Muscle layer of duodenum (tissue), 2 donors: ENCODE data around the gene ARHGDIB.
A peak's percentile ranks its signal among the peaks of the same experiment; 100 is the strongest.

Experiments
- H3K27ac ChIP-seq: one replicate; pipeline ENCODE4 v1.7.0; 2013; ENCODE audit warnings: mild to moderate bottlenecking, low read length
- H3K27me3 ChIP-seq: one replicate; pipeline ENCODE4 v1.7.0; 2013; ENCODE audit warnings: low read depth, mild to moderate bottlenecking, control low read depth, low read length
- H3K36me3 ChIP-seq, 2 donors: one replicate each; pipeline ENCODE4 v1.7.0; 2013; ENCODE audit warnings: low read length in 2 of 2, control low read depth in 1 of 2, mild to moderate bottlenecking in 1 of 2; ENCODE audit not compliant: insufficient read depth in 2 of 2, control insufficient read depth in 1 of 2
- H3K4me1 ChIP-seq, 2 donors: one replicate each; pipeline ENCODE4 v1.7.0; 2013; ENCODE audit warnings: low read length in 2 of 2, mild to moderate bottlenecking in 2 of 2, control low read depth in 1 of 2, moderate library complexity in 1 of 2; ENCODE audit not compliant: insufficient read depth in 2 of 2, control insufficient read depth in 1 of 2
- H3K4me3 ChIP-seq, 2 donors: one replicate each; pipeline ENCODE4 v1.7.0; 2013; ENCODE audit warnings: low read length in 2 of 2, low read depth in 1 of 2, mild to moderate bottlenecking in 1 of 2
- H3K9me3 ChIP-seq, 2 donors: one replicate each; pipeline ENCODE4 v1.7.0; 2013; ENCODE audit warnings: low read length in 2 of 2, control low read depth in 1 of 2, mild to moderate bottlenecking in 1 of 2; ENCODE audit not compliant: control insufficient read depth in 1 of 2
- donor health status: healthy.

The ARHGDIB gene

DNA sequence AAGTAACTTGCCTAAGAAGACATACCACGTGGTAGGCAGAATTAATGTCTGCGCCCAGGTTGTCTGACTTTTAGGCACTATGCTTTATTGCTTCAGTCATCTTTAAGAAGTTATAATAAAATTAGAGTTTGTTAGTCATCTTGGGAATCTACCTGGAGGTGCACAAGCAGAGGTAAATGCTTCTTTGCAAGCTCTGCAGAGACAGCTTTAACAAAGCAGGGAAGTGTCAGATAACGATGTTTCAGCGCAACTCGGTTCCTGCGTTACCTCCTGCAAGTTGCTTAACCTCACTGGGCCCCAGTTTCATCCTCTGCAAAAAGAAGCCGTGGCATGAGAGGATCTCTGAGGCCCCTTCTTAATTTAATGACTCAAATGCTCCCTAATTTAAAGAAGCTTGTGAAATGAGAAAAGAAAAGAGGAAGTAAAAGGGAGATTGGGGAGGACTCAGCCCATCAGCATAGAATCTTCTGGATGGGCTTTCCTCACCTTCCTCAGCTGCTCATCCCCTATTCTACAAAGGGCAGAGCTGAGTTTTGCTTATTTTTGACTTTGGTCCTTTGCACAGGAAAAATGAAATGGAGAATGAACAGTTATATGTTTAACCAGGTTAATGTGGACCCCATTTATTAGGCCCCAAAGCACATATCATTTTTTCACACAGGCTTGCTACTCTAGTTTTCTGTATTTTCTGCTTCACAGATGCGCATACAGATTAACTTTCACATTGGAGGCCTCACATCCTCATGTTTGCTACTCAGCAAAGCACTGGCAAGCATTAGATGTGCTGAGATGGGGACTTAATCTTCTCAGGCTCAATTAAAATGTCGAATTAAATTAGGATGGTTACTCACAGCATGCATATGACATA lies 5.1 kb downstream of the ARHGDIB start:
- peaks cover 4 to 25% of the 10 kb centered on the region in 2 donors for H3K4me1 ChIP-seq
- H3K36me3 ChIP-seq = no peaks in the 10 kb centered on the region
- H3K9me3 ChIP-seq = no peaks in the 10 kb centered on the region
- H3K4me3 ChIP-seq = no peak overlapping the region
- H3K27ac ChIP-seq = peak overlapping the region; percentile 25
- no peaks in the 10 kb centered on the region for H3K27me3 ChIP-seq

DNA sequence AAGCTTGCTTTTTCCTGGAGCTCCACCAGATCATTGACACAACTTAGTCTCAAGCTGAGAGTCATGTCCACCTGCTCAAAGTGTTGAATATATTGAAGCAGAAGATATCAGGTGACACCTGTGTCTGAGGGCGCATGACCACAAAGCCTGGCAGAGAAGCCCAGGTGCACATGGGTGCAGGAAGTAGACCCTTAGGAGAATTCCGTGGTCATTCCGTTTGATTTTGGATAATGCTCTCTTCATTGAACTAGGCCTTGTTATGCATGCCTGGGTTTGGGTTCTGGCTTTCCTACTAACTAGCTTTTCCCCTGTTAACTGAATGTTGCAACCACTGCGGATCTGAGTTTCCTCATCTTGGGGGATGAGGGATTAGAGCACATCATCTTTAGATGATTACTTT lies 7.1 kb downstream of the ARHGDIB start:
- no peak overlapping the region for H3K27ac ChIP-seq
- no peaks in the 10 kb centered on the region for H3K36me3 ChIP-seq
- peaks cover 8 to 35% of the 10 kb centered on the region in 2 donors for H3K4me1 ChIP-seq
- H3K4me3 ChIP-seq = no peak overlapping the region
- no peaks in the 10 kb centered on the region for H3K9me3 ChIP-seq
- H3K27me3 ChIP-seq = no peaks in the 10 kb centered on the region

DNA sequence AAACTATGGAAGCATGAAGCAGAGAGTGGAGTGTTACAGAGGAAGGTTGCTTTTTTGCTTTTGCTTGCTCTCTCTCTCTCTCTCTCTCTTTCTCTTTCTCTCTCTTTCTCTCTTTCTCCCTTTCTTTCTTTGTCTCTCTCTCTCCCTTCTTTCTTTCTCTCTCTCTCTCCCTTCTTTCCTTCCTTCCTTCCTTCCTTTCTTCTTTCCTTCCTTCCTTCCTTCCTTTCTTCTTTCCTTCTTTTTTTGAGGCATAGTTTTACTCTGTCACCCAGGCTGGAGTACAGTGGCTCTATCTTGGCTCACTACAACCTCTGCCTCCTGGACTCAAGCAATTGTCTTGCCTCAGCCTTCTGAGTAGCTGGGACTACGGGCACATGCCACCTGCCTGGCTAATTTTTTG lies 7.6 kb downstream of the ARHGDIB start:
- no peaks in the 10 kb centered on the region for H3K27me3 ChIP-seq
- H3K4me3 ChIP-seq = no peak overlapping the region
- no peak overlapping the region for H3K27ac ChIP-seq
- H3K4me1 ChIP-seq = peaks cover 14 to 40% of the 10 kb centered on the region in 2 donors
- H3K9me3 ChIP-seq = no peaks in the 10 kb centered on the region
- no peaks in the 10 kb centered on the region for H3K36me3 ChIP-seq

DNA sequence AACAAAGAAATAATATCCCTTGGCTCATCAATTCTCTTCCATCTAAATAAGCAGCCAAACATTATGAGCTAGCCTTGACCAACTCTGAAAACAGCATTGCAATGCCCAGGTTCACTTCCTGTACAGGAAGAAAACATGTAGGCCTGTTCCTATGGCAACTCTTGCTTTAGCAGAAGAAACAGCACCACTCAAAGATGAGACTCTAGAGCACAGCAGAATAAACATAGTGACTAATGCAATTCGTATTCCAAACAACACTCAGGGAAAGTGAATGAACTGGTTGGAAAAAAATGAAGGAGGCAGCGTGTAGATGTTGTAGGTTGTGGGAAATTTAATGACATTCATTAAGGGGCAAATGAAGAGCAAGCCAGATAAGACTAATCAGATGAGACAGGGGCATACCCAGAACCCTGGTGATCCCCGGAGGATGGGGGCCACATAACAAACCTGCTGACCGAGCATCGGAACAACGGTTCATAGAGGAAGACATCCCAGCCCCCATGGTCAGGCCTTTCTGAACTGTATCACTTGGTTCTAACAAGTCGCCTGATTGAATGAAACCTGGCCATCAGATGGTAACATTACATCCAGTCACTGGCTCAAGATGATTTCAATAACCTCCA lies 9.0 kb downstream of the ARHGDIB start:
- Histone ChIP-seq H3K27me3 (no peaks in the 10 kb centered on the region), H3K9me3 (no peaks in the 10 kb centered on the region), H3K4me3 (no peak overlapping the region), H3K36me3 (peaks cover 0 to 3% of the 10 kb centered on the region in 2 donors), H3K27ac (peak overlapping the region; percentile 81), H3K4me1 (peaks cover 19 to 41% of the 10 kb centered on the region in 2 donors)

DNA sequence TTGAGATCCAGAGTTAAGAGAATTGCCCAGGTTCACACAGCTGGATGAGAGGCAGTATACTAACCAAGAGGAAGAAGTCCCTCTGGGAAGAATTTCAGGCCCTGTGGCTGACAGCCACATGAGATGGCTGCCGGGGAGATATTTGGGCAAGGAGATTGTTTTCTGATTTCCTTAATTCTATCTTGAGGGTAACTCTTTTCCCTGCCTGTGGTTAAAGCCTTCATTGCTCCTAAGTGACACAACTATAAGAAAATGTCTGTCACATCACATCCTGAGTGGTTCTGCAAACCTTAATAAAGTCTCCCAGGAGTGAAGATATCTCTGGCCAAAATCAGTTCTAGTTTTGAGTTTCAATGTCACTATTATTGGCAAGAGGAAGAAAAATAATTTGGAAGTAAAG lies 9.6 kb downstream of the ARHGDIB start:
- Histone ChIP-seq H3K36me3 (peaks cover 3 to 5% of the 10 kb centered on the region in 2 donors), H3K27ac (peak overlapping the region; percentile 81), H3K9me3 (no peaks in the 10 kb centered on the region), H3K4me3 (no peak overlapping the region), H3K4me1 (peaks cover 19 to 35% of the 10 kb centered on the region in 2 donors), H3K27me3 (no peaks in the 10 kb centered on the region)

DNA sequence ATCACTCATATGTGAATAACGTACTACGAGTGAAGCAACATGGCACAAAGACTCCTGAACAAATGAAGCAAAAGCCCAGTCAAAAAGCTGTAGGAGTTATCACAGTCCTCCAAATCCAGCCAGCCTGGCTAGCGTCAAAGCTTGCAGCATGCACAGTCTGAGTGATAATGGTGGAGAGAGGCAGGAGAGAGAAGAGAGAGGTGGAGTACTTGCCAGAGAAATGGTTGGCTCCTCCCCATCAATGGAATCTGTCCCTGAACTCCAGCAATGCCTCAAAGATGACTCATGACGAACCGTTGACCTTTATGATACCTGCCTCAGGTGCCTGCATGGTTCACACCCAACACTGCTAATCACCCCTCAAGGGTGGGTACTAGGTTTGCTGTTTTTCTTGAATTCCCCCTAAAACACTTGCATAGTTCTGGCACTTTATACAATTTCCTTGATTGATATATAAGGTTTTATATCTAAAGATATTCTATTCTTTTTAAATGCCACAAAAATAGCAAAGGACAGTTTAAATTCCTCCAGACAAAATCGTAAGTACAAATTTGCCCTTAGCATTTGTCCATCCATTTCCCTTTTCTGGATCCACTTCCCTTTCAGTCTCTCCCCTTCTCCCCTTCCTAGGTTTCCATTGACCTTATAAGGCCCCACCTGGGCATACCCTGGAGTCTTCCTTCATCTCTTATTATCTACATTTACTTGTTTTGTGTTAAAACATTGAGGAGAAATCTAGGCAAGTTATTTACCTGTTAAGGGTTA lies 10.2 kb downstream of the ARHGDIB start:
- Histone ChIP-seq H3K27me3 (no peaks in the 10 kb centered on the region), H3K36me3 (peaks cover 5% of the 10 kb centered on the region in 2 donors), H3K4me3 (no peak overlapping the region), H3K9me3 (no peaks in the 10 kb centered on the region), H3K27ac (peak overlapping the region; percentile 81), H3K4me1 (peaks cover 19 to 37% of the 10 kb centered on the region in 2 donors)

DNA sequence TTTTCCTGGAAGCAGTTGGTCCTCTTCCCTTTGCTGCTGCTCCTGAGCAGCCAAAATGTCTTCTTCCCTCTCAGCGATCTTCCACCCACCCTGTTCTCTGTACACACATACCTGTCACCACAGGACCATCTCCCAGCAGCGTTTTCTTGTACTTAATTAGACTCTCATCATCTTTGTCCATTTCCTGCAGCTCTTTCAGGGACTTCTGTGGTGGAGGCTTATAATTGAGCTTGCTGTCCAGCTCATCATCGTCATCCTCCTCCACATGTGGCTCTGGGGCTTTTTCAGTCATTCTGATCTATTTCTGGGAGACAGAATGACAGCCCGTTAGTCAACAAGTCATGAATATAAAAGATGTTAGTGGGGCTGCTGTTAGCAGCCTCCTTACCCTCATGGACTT lies 11.0 kb downstream of the ARHGDIB start:
- no peaks in the 10 kb centered on the region for H3K27me3 ChIP-seq
- peaks cover 19 to 37% of the 10 kb centered on the region in 2 donors for H3K4me1 ChIP-seq
- H3K4me3 ChIP-seq = no peak overlapping the region
- H3K36me3 ChIP-seq = peaks cover 5% of the 10 kb centered on the region in 2 donors
- peak overlapping the region; percentile 81 for H3K27ac ChIP-seq
- no peaks in the 10 kb centered on the region for H3K9me3 ChIP-seq

DNA sequence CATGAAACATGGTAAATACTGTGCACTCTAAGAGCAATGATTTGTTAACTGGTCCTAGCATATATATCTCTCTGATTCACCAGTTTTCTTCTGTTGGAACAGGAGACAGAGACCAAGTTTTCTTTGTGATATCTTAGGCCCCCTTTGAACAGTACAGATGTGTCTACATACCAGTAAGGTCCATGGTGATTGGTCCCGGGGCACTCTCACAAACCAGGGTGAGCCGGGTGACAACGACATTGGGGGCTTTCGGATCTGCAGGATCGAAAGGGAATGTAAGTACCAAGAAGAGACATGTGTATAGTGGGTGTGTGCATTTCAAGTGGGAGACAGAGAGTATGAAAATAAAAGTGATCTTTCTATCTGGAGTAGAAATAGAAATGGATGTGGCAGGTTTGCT lies 11.8 kb downstream of the ARHGDIB start:
- peak overlapping the region; percentile 68 for H3K27ac ChIP-seq
- peaks cover 19 to 37% of the 10 kb centered on the region in 2 donors for H3K4me1 ChIP-seq
- no peaks in the 10 kb centered on the region for H3K9me3 ChIP-seq
- H3K27me3 ChIP-seq = no peaks in the 10 kb centered on the region
- H3K4me3 ChIP-seq = no peak overlapping the region
- H3K36me3 ChIP-seq = peaks cover 5% of the 10 kb centered on the region in 2 donors

DNA sequence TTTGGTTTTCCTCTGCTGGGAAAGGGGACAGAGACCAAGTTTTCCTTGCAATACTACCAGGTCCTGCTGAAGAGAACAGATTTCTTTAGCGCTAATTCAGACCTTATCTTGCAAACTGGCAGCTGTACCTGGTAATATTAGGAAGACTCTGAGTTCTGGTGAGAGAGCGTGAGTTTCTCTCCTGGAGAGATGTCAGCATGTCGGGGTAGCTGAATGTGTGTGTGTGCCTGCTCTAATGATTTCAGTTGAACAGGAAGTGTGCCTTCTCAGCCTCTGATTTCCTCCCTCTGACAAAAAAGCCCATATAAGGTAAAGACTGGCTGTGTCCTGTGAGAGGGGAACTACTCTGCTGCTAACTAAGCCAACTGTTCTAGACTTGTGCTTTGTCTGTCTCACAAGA lies 12.7 kb downstream of the ARHGDIB start:
- H3K9me3 ChIP-seq = no peaks in the 10 kb centered on the region
- no peaks in the 10 kb centered on the region for H3K27me3 ChIP-seq
- H3K4me3 ChIP-seq = no peak overlapping the region
- peaks cover 19 to 37% of the 10 kb centered on the region in 2 donors for H3K4me1 ChIP-seq
- H3K27ac ChIP-seq = peak overlapping the region; percentile 68
- H3K36me3 ChIP-seq = peaks cover 5% of the 10 kb centered on the region in 2 donors

DNA sequence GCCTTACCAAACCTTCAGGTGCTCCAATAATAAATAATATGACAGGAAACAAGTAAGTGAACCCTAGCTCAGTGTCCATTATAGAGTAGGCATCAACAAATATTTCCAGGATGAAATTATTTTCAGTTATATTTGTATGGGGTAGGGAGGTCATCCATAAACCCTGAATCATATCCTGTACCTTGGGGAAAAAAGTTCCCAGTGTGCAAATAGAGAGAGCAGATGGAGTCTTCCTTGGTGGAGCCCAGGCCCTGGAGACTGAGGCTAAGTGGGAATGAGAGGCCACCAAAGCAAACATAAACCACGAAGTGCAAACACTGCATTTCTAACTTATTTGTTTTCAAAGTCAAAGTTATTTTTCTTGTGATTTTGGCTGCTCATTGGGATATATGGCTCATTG lies 14.5 kb downstream of the ARHGDIB start:
- peaks cover 19 to 26% of the 10 kb centered on the region in 2 donors for H3K4me1 ChIP-seq
- no peak overlapping the region for H3K4me3 ChIP-seq
- peaks cover 5% of the 10 kb centered on the region in 2 donors for H3K36me3 ChIP-seq
- H3K27ac ChIP-seq = no peak overlapping the region
- H3K9me3 ChIP-seq = no peaks in the 10 kb centered on the region
- H3K27me3 ChIP-seq = no peaks in the 10 kb centered on the region

DNA sequence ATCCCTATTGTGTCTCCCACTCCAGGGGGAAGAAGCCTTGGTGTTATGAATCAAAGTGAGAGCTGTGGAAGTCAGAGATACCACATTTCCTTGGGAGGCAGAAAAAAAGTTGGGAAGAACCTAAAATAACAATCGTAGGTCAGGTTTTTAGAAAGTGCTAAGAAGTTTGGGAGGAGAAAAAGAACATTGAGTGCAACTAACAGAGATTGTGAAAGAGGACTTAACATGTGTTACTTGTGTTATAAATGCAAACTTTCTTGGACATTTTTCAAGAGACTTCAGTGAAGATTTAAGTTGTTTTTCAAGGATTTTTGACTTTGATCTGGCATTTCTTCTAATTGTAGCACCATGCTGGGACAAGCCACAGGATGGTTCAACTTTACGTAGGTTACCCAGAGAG lies 15.2 kb downstream of the ARHGDIB start:
- no peak overlapping the region for H3K27ac ChIP-seq
- H3K4me3 ChIP-seq = no peak overlapping the region
- peaks cover 14 to 26% of the 10 kb centered on the region in 2 donors for H3K4me1 ChIP-seq
- peaks cover 5% of the 10 kb centered on the region in 2 donors for H3K36me3 ChIP-seq
- H3K27me3 ChIP-seq = no peaks in the 10 kb centered on the region
- H3K9me3 ChIP-seq = no peaks in the 10 kb centered on the region
